Tibial nerve (tissue), 4 donors: ENCODE measurements around the gene SMARCA1. TPM values are rescaled to one million over a fixed set of nuclear protein-coding genes. Genes with fewer than 3 reads are reported as not detected.

Experiments used
- DNase-seq, 2 donors: peaks; one replicate each; pipeline ENCODE4 v3.0.0-alpha.2; 2019; ENCODE audit warnings: low spot score in 2 of 2
- H3K27ac ChIP-seq, 4 donors: fragments of 200-600 bp; sonication (generic) in 3 of 4; one replicate each; pipeline ENCODE4 v1.5.1; 2017 to 2019; ENCODE audit warnings: mild to moderate bottlenecking in 1 of 4
- H3K27me3 ChIP-seq, 2 donors: fragments of 200-600 bp; sonication (generic) in 1 of 2; one replicate each; pipeline versions ENCODE4 v1.5.1 to v1.6.0; 2017 to 2019
- H3K36me3 ChIP-seq, 3 donors: fragments of 200-600 bp; sonication (generic); one replicate each; pipeline ENCODE4 v1.5.1; 2018 to 2019
- H3K4me1 ChIP-seq, 4 donors: fragments of 200-600 bp; sonication (generic) in 3 of 4; one replicate each; pipeline ENCODE4 v1.5.1; 2017 to 2019
- H3K4me3 ChIP-seq, 4 donors: fragments of 200-600 bp; sonication (generic) in 3 of 4; one replicate each; pipeline ENCODE4 v1.5.1; 2017 to 2019; ENCODE audit warnings: mild to moderate bottlenecking in 1 of 4, moderate library complexity in 1 of 4
- H3K9me3 ChIP-seq, 4 donors: fragments of 200-600 bp; sonication (generic) in 3 of 4; one replicate each; pipeline ENCODE4 v1.5.1; 2017 to 2019
- EP300 ChIP-seq, 2 donors: sonication (generic); formaldehyde crosslinking; IDR thresholded peaks; one replicate each; pipeline ENCODE4 v1.6.1; 2017; ENCODE audit warnings: antibody characterized with exemption in 2 of 2, mild to moderate bottlenecking in 1 of 2
- POLR2A ChIP-seq, 2 donors: fragments of 450-650 bp; IDR thresholded peaks; one replicate each; pipeline ENCODE4 v1.6.1; 2017; ENCODE audit warnings: antibody characterized with exemption in 2 of 2, mild to moderate bottlenecking in 2 of 2, moderate library complexity in 2 of 2
- WGBS, 2 donors: methylation state at CpG; one replicate each; pipeline ENCODE4 v1.1.5; 2018; 5-methylcytosine and 5-hydroxymethylcytosine counted together
- small RNA-seq: library from RNA; depleted of rRNA; stranded (forward); fragments of <200 nt; gene quantifications from one replicate; pipeline ENCODE3, GENCODE V24; 2016
- total RNA-seq, 4 donors: library from RNA; depleted of rRNA; stranded (reverse); fragments of >200 nt; gene quantifications; one replicate each; pipeline ENCODE4 v1.1.0, GENCODE V29; 2016
- TF ChIP-seq, protein P1 (sequence below), 5 experiments: fragments of 200-600 bp in 3 of 5; fragments of 450-650 bp in 2 of 5; sonication (generic) in 3 of 5; IDR thresholded peaks; one replicate each; pipeline ENCODE4 v1.5.1; 2016 to 2019; ENCODE audit warnings: antibody characterized with exemption in 5 of 5, mild to moderate bottlenecking in 3 of 5, moderate library complexity in 2 of 5

Gene SMARCA1
- total RNA-seq, 4 donors from 2014 or later = 35.7 to 42.9 (median 39.1) TPM

GRCh38 chrX:129427267-129427666, 96.0 kb downstream of the SMARCA1 start:
- H3K36me3 ChIP-seq = peaks cover 0 to 15% (median 0%) of the 10 kb centered on the region in 3 donors
- TF ChIP-seq, protein P1, sequence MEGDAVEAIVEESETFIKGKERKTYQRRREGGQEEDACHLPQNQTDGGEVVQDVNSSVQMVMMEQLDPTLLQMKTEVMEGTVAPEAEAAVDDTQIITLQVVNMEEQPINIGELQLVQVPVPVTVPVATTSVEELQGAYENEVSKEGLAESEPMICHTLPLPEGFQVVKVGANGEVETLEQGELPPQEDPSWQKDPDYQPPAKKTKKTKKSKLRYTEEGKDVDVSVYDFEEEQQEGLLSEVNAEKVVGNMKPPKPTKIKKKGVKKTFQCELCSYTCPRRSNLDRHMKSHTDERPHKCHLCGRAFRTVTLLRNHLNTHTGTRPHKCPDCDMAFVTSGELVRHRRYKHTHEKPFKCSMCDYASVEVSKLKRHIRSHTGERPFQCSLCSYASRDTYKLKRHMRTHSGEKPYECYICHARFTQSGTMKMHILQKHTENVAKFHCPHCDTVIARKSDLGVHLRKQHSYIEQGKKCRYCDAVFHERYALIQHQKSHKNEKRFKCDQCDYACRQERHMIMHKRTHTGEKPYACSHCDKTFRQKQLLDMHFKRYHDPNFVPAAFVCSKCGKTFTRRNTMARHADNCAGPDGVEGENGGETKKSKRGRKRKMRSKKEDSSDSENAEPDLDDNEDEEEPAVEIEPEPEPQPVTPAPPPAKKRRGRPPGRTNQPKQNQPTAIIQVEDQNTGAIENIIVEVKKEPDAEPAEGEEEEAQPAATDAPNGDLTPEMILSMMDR (IDR thresholded peaks at IDR 0.05) = no peak
- no peak for TF ChIP-seq POLR2A (IDR thresholded peaks at IDR 0.05)
- TF ChIP-seq EP300 (IDR thresholded peaks at IDR 0.05) = no peak
- no peak overlapping the region for H3K4me3 ChIP-seq
- peaks cover 0 to 14% (median 2%) of the 10 kb centered on the region in 4 donors for H3K9me3 ChIP-seq
- no peak for DNase-seq
- H3K27me3 ChIP-seq = no peaks in the 10 kb centered on the region
- no peak overlapping the region for H3K27ac ChIP-seq
- 100% methylated on average over 1 of the region's 1 CpG; no CpG with 5 or more reads in 1 of the 2 donors for WGBS, 2 donors
- H3K4me1 ChIP-seq = no peaks in the 10 kb centered on the region

DNA sequence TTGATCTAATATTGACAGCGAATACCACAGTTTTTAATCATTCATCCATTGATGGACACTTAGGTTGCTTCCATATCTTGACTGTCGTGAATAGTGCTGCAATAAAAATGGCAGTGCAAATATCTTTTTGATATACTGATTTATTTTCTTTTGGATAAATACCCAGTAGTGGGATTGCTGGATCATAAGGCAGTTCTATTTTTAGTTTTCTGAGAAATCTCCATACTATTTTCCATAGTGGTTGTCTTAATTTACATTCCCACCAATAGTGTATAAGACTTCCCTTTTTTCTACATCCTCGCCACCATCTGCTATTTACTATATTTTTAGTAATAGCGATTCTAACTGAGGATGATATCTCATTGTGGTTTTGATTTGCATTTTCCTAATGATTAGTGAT, 100.1 kb downstream of the SMARCA1 start:
- Histone ChIP-seq H3K4me3 (no peak overlapping the region), H3K36me3 (peaks cover 0 to 15% (median 0%) of the 10 kb centered on the region in 3 donors), H3K9me3 (peaks cover 0 to 31% (median 2%) of the 10 kb centered on the region in 4 donors), H3K4me1 (no peaks in the 10 kb centered on the region), H3K27me3 (no peaks in the 10 kb centered on the region), H3K27ac (no peak overlapping the region)
- 85 to 96% methylated on average over 4 of the region's 4 CpGs for WGBS, 2 donors
- DNase-seq = no peak
- TF ChIP-seq, protein P1 (IDR thresholded peaks at IDR 0.05) = no peak
- no peak for TF ChIP-seq EP300 (IDR thresholded peaks at IDR 0.05)
- TF ChIP-seq POLR2A (IDR thresholded peaks at IDR 0.05) = no peak

- H3K4me3 ChIP-seq = no peak overlapping the region
- TF ChIP-seq POLR2A (IDR thresholded peaks at IDR 0.05) = no peak
- TF ChIP-seq EP300 (IDR thresholded peaks at IDR 0.05) = no peak
- TF ChIP-seq, protein P1 (IDR thresholded peaks at IDR 0.05) = no peak
- WGBS, 2 donors = 48 to 58% methylated on average over 2 of the region's 2 CpGs
Measured at GRCh38 chrX:129404670-129405008, 118.7 kb downstream of the SMARCA1 start.

DNA sequence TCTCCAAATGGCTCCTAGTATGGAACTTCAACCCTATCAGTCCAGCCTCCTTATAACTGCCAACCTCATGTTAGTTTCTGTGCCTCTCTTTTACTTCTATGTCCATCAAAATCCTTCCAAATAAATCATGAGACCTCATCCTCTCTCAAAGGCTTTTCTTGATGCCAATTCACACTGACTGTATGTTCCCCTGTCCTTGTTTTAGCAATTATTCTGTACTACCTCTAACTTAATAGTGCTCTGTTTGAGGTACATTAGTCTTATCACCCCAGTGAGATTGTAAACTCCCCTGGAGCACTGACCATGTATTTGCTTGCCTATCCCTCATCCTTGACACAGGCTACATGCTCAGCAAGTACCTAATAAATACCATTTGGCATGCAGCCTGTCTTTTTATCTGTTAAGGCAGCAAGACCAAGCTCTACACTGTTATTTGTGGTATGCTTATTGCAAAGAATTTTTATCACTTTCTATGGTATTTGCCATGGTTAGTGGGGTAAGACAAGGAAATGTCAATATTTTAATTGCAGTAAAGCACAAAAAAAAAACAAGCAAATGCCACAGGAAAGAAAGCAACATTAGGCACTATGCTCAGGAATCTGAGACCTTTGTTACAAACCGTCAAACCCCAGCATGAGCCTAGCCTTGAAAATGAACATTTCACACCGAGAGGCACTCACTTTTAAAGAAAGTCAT, 119.2 kb downstream of the SMARCA1 start:
- no peaks in the 10 kb centered on the region for H3K9me3 ChIP-seq
- DNase-seq = no peak
- 28 to 30% methylated on average over 2 of the region's 2 CpGs for WGBS, 2 donors
- no peak overlapping the region for H3K27ac ChIP-seq
- no peaks in the 10 kb centered on the region for H3K36me3 ChIP-seq
- no peak overlapping the region for H3K4me3 ChIP-seq
- H3K27me3 ChIP-seq = no peaks in the 10 kb centered on the region
- no peaks in the 10 kb centered on the region for H3K4me1 ChIP-seq
- TF ChIP-seq, protein P1 (IDR thresholded peaks at IDR 0.05) = no peak
- no peak for TF ChIP-seq POLR2A (IDR thresholded peaks at IDR 0.05)
- TF ChIP-seq EP300 (IDR thresholded peaks at IDR 0.05) = no peak

More at GRCh38 chrX:129404670-129405008, 118.7 kb downstream of the SMARCA1 start:
- no peaks in the 10 kb centered on the region for H3K4me1 ChIP-seq
- no peaks in the 10 kb centered on the region for H3K36me3 ChIP-seq
- H3K27ac ChIP-seq = no peak overlapping the region
- no peaks in the 10 kb centered on the region for H3K9me3 ChIP-seq
- H3K27me3 ChIP-seq = no peaks in the 10 kb centered on the region
- DNase-seq = no peak

Small RNA genes lying within 50 kb of the gene (small RNA-seq; reads per million reads assigned to genes)
- not detected for gene RF01169
- 5.1 reads per million, percentile 84 among the genes with 10 or more reads in this experiment for gene RNA5SP513
- not detected for gene RPS26P56

Other genes starting within 250 kb of the SMARCA1 start
- gene OCRL, start 16.8 kb upstream of the SMARCA1 start, total RNA-seq = 10 to 100 TPM; 14.7 to 23.0 (median 22.6) TPM
- under 1 TPM in 3 of 4 donors, not detected in 1; 0.20 to 0.60 (median 0.21) TPM for gene APLN, start 131.5 kb upstream of the SMARCA1 start, total RNA-seq
- 10 to 100 TPM in 1 of 4 donors, 1 to 10 TPM in 2, under 1 TPM in 1; 0.87 to 10.0 (median 5.2) TPM for gene XPNPEP2, start 215.5 kb upstream of the SMARCA1 start, total RNA-seq